ENCODE data around the gene PDE4D.

- TF ChIP-seq CTCF (IDR thresholded peaks at IDR 0.05): no peak
- no peak for TF ChIP-seq POLR2A (IDR thresholded peaks at IDR 0.05)
These were observed 834.4 kb downstream of the PDE4D start for GRCh38 chr5:59058969-59059687.

Data from esophagus squamous epithelium (tissue), 4 donors.